Suprapubic skin (tissue), 4 donors: ENCODE results near the gene CPT1B. TPM values are rescaled to one million over a fixed set of nuclear protein-coding genes. Genes with fewer than 3 reads are reported as not detected.

Experiments
- DNase-seq, 2 donors: peaks; one replicate each; pipeline ENCODE4 v3.0.0-alpha.2; 2019; ENCODE audit warnings: low spot score in 2 of 2
- H3K27ac ChIP-seq: fragments of 200-600 bp; sonication (generic); one replicate; pipeline ENCODE4 v1.5.1; 2019
- H3K27me3 ChIP-seq: fragments of 200-600 bp; sonication (generic); one replicate; pipeline ENCODE4 v1.5.1; 2019
- H3K36me3 ChIP-seq: fragments of 200-600 bp; sonication (generic); one replicate; pipeline ENCODE4 v1.5.1; 2019
- H3K4me1 ChIP-seq: fragments of 200-600 bp; sonication (generic); one replicate; pipeline ENCODE4 v1.5.1; 2019
- H3K4me3 ChIP-seq: fragments of 200-600 bp; sonication (generic); one replicate; pipeline ENCODE4 v1.5.1; 2019; ENCODE audit warnings: mild to moderate bottlenecking
- H3K9me3 ChIP-seq: fragments of 200-600 bp; sonication (generic); one replicate; pipeline ENCODE4 v1.5.1; 2019
- CTCF ChIP-seq, 2 donors: fragments of 200-600 bp in 1 of 2; fragments of 450-650 bp in 1 of 2; sonication (generic) in 1 of 2; IDR thresholded peaks; one replicate each; pipeline ENCODE4 v1.5.1; 2016 to 2019; ENCODE audit warnings: antibody characterized with exemption in 2 of 2, mild to moderate bottlenecking in 1 of 2, moderate library complexity in 1 of 2
- EP300 ChIP-seq: sonication (generic); formaldehyde crosslinking; IDR thresholded peaks from one replicate; pipeline ENCODE4 v1.6.1; 2017; ENCODE audit warnings: antibody characterized with exemption
- POLR2A ChIP-seq, 2 donors: fragments of 450-650 bp; IDR thresholded peaks; one replicate each; pipeline ENCODE4 v1.6.1; 2017; ENCODE audit warnings: antibody characterized with exemption in 2 of 2, mild to moderate bottlenecking in 2 of 2, moderate library complexity in 2 of 2
- POLR2AphosphoS5 ChIP-seq, 3 donors: sonication (generic); formaldehyde crosslinking; IDR thresholded peaks; one replicate each; pipeline ENCODE4 v1.6.1; 2017; ENCODE audit warnings: antibody characterized with exemption in 3 of 3
- WGBS: methylation state at CpG from one replicate; pipeline ENCODE4 v1.1.5; 2018; 5-methylcytosine and 5-hydroxymethylcytosine counted together
- total RNA-seq, 4 donors: library from RNA; depleted of rRNA; stranded (reverse); fragments of >200 nt; gene quantifications; one replicate each; pipeline ENCODE4 v1.1.0, GENCODE V29; 2016

CPT1B gene
- total RNA-seq, 4 donors from 2014 or later = 12.7 to 46.6 (median 19.2) TPM

- Histone ChIP-seq H3K36me3 (peaks cover 28% of the 10 kb centered on the region), H3K27ac (no peak overlapping the region), H3K9me3 (no peaks in the 10 kb centered on the region), H3K4me3 (no peak overlapping the region), H3K27me3 (no peaks in the 10 kb centered on the region), H3K4me1 (peaks cover 14% of the 10 kb centered on the region)
- 87% methylated on average over 8 of the region's 8 CpGs for WGBS
- no peak for TF ChIP-seq CTCF (IDR thresholded peaks at IDR 0.05)
- TF ChIP-seq POLR2AphosphoS5 (IDR thresholded peaks at IDR 0.05) = no peak
- no peak for TF ChIP-seq EP300
- no peak for TF ChIP-seq POLR2A (IDR thresholded peaks at IDR 0.05)
- peak in 1 of 2 donors; percentile 33 for DNase-seq
These were observed 2.7 kb downstream of the CPT1B start for GRCh38 chr22:50575426-50575941.

- Histone ChIP-seq H3K4me3 (no peak overlapping the region), H3K36me3 (peaks cover 33% of the 10 kb centered on the region), H3K4me1 (peaks cover 14% of the 10 kb centered on the region), H3K9me3 (no peaks in the 10 kb centered on the region), H3K27me3 (no peaks in the 10 kb centered on the region), H3K27ac (no peak overlapping the region)
- WGBS = 91% methylated on average over 11 of the region's 11 CpGs
- DNase-seq = peak in 1 of 2 donors; percentile 55
- TF ChIP-seq POLR2AphosphoS5 (IDR thresholded peaks at IDR 0.05) (no peak), CTCF (IDR thresholded peaks at IDR 0.05) (no peak), POLR2A (IDR thresholded peaks at IDR 0.05) (no peak), EP300 (no peak)
These were observed 3.9 kb downstream of the CPT1B start for GRCh38 chr22:50574383-50574755.

- TF ChIP-seq CTCF (IDR thresholded peaks at IDR 0.05) (no peak), EP300 (no peak), POLR2AphosphoS5 (IDR thresholded peaks at IDR 0.05) (no peak), POLR2A (IDR thresholded peaks at IDR 0.05) (no peak)
- peak in 1 of 2 donors; percentile 40 for DNase-seq
- Histone ChIP-seq H3K4me3 (no peak overlapping the region), H3K4me1 (peaks cover 9% of the 10 kb centered on the region), H3K27ac (no peak overlapping the region), H3K27me3 (no peaks in the 10 kb centered on the region), H3K9me3 (no peaks in the 10 kb centered on the region), H3K36me3 (peaks cover 30% of the 10 kb centered on the region)
- 79% methylated on average over 13 of the region's 26 CpGs for WGBS
These were observed 4.5 kb downstream of the CPT1B start for GRCh38 chr22:50573491-50574382.

GRCh38 chr22:50572965-50573364 is 5.3 kb downstream of the CPT1B start:
- TF ChIP-seq POLR2AphosphoS5 (IDR thresholded peaks at IDR 0.05) = no peak
- TF ChIP-seq EP300 = no peak
- TF ChIP-seq CTCF (IDR thresholded peaks at IDR 0.05) = no peak
- no peak for TF ChIP-seq POLR2A (IDR thresholded peaks at IDR 0.05)
- Histone ChIP-seq H3K4me3 (no peak overlapping the region), H3K27me3 (no peaks in the 10 kb centered on the region), H3K9me3 (no peaks in the 10 kb centered on the region), H3K4me1 (peaks cover 1% of the 10 kb centered on the region), H3K27ac (no peak overlapping the region), H3K36me3 (peaks cover 29% of the 10 kb centered on the region)
- 80% methylated on average over 4 of the region's 11 CpGs for WGBS
- DNase-seq = peak in 1 of 2 donors; percentile 51
